ENCODE measurements around the gene CGB5. TPM values are rescaled to one million over a fixed set of nuclear protein-coding genes. Genes with fewer than 3 reads are reported as not detected.
"Not testable (repeated sequence)": the region's sequence is repeated elsewhere in the genome, so short reads cannot be mapped to it uniquely, and the experiment has no call there.

Gene CGB5
- polyA plus RNA-seq, 3 donors from 2014 or later = not detected

DNA sequence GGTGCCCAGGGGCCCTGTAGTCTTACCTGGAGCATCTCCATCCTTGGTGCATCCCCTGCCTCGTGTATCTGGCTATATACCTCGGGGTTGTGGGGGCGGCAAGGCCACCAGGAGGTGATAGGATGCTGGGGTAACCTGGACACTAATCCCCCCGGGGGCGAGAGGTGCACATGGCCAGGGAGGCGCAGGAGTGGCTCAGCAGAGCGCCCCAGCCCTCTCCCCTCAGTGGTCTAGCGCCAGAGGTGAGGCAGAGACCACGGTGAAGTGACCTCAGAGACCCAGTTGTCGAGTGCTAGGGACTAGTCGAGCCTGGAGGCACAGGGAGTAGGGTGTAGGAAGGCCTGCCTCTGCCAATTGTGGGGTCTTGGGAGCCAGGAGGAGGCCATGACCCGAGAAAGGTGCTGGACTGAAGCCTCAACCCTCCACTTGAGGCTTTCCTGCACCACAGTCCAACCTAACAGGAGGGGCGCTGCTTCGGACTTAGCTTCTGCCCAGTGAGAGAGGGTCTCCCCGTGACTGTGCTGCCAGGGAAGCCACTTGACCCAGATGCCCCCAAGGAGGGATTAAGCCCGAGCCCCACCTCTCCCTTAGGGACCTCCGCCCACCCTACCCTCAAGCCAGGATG, 26.5 kb upstream of the CGB5 start, which contains the start of gene LHB:
TSS of gene LHB (minus strand) at position 51 of the 625 bp plus-strand sequence. CDS start at position 41, 10 bp downstream.
- Mint-ChIP-seq H3K4me1 (peaks cover 25 to 26% of the 10 kb centered on the region in 2 donors), H3K4me3 (peak within 1 kb of the TSS; percentile 82 to 91 (median 90)), H3K27me3 (ENCODE audit: low read depth in 3 of 3) (peaks cover 0 to 11% (median 0%) of the 10 kb centered on the region in 3 donors), H3K27ac (peak within 1 kb of the TSS in 3 of 6 donors; percentile 12 to 34 (median 24)), H3K9me3 (no peaks in the 10 kb centered on the region), H3K36me3 (no peaks in the 10 kb centered on the region)
- DNase-seq = no peak

- no peaks in the 10 kb centered on the region for H3K9me3 Mint-ChIP-seq
- peak; percentile 59 to 66 (median 62) for DNase-seq
- H3K36me3 Mint-ChIP-seq = no peaks in the 10 kb centered on the region
- peak overlapping the region in 1 of 6 donors; percentile 24 for H3K27ac Mint-ChIP-seq
- peak overlapping the region; percentile 82 to 91 (median 90) for H3K4me3 Mint-ChIP-seq
- H3K27me3 Mint-ChIP-seq (ENCODE audit: low read depth in 3 of 3) = peaks cover 0 to 11% (median 0%) of the 10 kb centered on the region in 3 donors
- H3K4me1 Mint-ChIP-seq = peaks cover 25 to 26% of the 10 kb centered on the region in 2 donors
Measured at GRCh38 chr19:49017666-49018351, 25.8 kb upstream of the CGB5 start.

- Mint-ChIP-seq H3K4me3 (peak overlapping the region; percentile 82 to 91 (median 90)), H3K27me3 (ENCODE audit: low read depth in 3 of 3) (peaks cover 0 to 11% (median 0%) of the 10 kb centered on the region in 3 donors), H3K4me1 (peaks cover 25 to 26% of the 10 kb centered on the region in 2 donors), H3K27ac (peak overlapping the region in 5 of 6 donors; percentile 4 to 63 (median 49))
- not testable (repeated sequence) for H3K36me3 Mint-ChIP-seq, H3K9me3 Mint-ChIP-seq
- peak; percentile 16 to 31 (median 30) for DNase-seq
Measured at GRCh38 chr19:49018388-49019241, 25.0 kb upstream of the CGB5 start.

DNA sequence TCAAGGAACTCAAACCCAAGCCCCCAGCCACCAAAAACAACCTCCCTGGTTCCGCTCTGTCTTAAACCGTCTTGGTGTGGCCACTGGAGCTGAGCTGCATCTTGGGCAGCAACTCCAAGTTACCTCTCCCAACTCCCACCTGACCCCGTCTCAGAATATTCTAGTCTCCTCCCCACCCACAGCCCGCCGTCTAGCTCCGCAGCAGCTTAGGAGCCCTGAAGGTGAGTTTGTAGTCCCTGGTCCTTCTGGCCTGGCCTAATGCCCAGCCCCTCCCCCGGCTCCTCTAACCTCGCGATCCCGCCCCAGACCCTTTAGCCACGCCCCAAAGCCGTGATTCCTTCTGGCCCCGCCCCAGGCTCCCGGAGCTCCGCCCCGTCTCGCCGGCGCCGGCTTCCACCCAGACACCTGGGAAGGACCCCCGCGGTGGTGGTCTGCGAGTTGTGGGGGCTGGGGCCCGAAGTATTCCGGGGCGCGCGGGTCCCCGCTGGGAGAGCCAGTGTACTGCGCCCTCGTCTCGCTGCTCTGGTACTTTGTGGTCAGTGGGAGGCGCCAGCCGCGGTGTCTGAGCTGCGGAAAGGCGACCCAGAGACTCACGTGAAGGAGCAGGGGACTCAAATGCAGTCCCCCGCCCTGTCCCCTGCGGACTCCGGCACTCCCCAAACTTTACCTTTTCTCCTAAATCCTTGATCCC, 24.3 kb upstream of the CGB5 start:
- Mint-ChIP-seq H3K4me1 (peaks cover 25 to 26% of the 10 kb centered on the region in 2 donors), H3K4me3 (peak overlapping the region; percentile 82 to 91 (median 90)), H3K9me3 (no peaks in the 10 kb centered on the region), H3K36me3 (no peaks in the 10 kb centered on the region), H3K27ac (peak overlapping the region in 5 of 6 donors; percentile 4 to 63 (median 49)), H3K27me3 (ENCODE audit: low read depth in 3 of 3) (peaks cover 0 to 11% (median 0%) of the 10 kb centered on the region in 3 donors)
- peak; percentile 56 to 62 (median 57) for DNase-seq

- Mint-ChIP-seq H3K27ac (no peak overlapping the region), H3K4me1 (peaks cover 25 to 26% of the 10 kb centered on the region in 2 donors), H3K9me3 (no peaks in the 10 kb centered on the region), H3K4me3 (peak overlapping the region in 3 of 5 donors; percentile 9 to 84 (median 20)), H3K27me3 (ENCODE audit: low read depth in 3 of 3) (peaks cover 0 to 11% (median 0%) of the 10 kb centered on the region in 3 donors), H3K36me3 (no peaks in the 10 kb centered on the region)
- no peak for DNase-seq
Measured at GRCh38 chr19:49020342-49020741, 23.3 kb upstream of the CGB5 start.

DNA sequence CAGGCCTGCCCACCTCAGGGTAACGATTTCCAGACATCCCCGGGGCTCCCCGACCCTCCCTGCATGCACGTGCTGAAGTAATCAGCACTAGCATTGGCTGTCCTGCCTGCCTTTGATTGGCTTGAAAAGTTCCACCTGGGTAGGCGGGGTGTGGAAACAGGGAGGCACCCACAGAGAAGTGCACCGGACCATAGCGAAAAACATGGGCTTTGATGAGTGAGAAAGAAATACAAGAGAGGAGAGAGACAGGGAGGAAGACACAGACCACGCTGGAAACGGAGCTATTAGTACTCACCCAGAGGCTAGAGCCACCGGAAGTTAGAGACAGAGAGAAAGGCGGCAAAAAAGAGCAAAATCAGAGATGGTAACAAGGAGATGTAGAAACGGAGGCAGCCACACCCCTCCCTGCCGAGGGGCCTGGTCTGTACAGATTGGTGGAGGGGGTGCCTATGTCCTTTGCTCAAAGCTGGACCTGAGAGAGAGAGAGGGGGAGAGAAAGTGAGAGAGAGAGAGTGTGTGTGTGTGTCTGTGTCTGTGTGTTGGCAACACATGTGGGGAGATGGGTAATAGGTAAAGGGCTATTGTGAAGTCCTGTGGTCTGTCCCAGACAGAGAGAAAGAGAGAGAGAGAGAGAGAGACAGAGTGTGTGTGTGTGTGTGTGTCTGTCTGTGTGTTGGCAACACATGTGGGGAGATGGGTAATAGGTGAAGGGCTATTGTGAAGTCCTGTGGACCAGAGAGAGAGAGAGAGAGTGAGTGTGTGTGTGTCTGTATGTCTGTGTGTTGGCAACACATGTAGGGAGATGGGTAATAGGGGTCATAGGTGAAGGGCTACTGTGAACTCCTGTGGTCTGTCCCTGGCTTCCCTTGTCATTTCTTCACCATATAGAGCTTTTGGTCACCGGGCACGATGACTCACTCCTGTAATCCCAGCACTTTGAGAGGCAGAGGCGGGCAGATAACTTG, 22.4 kb upstream of the CGB5 start:
- no peaks in the 10 kb centered on the region for H3K36me3 Mint-ChIP-seq
- no peaks in the 10 kb centered on the region for H3K9me3 Mint-ChIP-seq
- H3K4me3 Mint-ChIP-seq = peak overlapping the region in 2 of 5 donors; percentile 4 to 11
- H3K27ac Mint-ChIP-seq = peak overlapping the region in 3 of 6 donors; percentile 2 to 42 (median 42)
- H3K27me3 Mint-ChIP-seq (ENCODE audit: low read depth in 3 of 3) = peaks cover 0 to 11% (median 0%) of the 10 kb centered on the region in 3 donors
- no peak for DNase-seq
- H3K4me1 Mint-ChIP-seq = peaks cover 25 to 26% of the 10 kb centered on the region in 2 donors

DNA sequence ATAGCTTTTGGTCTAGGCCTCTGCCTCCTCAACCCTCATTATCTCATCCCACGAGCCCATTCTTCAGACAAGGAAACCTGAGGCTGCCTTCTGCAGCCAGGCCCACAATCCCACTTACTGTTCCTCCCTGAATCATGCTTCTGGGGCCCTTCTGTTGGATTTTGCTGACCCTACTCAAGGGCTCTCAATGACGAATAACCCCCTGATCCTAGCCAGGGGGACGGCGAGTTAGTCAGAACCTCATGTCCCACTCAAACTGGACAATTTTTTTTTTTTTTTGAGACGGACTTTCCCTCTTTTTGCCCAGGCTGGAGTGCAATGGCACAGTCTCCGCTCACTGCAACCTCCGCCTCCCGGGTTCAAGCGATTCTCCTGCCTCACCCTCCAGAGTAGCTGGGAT, 21.5 kb upstream of the CGB5 start:
- no peak overlapping the region for H3K4me3 Mint-ChIP-seq
- no peak for DNase-seq
- no peak overlapping the region for H3K27ac Mint-ChIP-seq
- H3K36me3 Mint-ChIP-seq = no peaks in the 10 kb centered on the region
- no peaks in the 10 kb centered on the region for H3K9me3 Mint-ChIP-seq
- peaks cover 0 to 11% (median 0%) of the 10 kb centered on the region in 3 donors for H3K27me3 Mint-ChIP-seq (ENCODE audit: low read depth in 3 of 3)
- H3K4me1 Mint-ChIP-seq = peaks cover 23 to 26% of the 10 kb centered on the region in 2 donors

DNA sequence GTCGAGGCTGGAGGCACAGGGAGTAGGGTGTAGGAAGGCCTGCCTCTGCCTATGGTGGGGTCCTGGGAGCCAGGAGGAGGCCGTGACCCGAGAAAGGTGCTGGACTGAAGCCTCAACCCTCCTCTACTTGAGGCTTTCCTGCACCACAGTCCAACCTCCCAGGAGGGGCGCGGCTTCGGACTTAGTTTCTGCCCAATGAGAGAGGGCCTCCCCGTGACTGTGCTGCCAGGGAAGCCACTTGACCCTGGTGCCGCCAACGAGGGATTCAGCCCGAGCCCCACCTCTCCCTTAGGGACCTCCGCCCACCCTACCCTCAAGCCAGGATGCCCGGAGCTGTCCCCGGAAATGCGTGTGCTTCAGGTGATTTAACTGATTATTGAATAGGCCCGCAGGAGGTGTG, 19.4 kb upstream of the CGB5 start, which contains the start of gene CGB3:
TSS of gene CGB3 (minus strand) at position 101 of the 400 bp plus-strand sequence. CDS start 362 bp downstream, outside the sequence.
- not testable (repeated sequence) for H3K27me3 Mint-ChIP-seq (ENCODE audit: low read depth in 3 of 3); DNase-seq; H3K4me3 Mint-ChIP-seq; H3K27ac Mint-ChIP-seq; H3K36me3 Mint-ChIP-seq; H3K9me3 Mint-ChIP-seq
- H3K4me1 Mint-ChIP-seq = peaks cover 9 to 16% of the 10 kb centered on the region in 2 donors

GRCh38 chr19:49025088-49025487, 18.6 kb upstream of the CGB5 start:
- not testable (repeated sequence) for H3K27me3 Mint-ChIP-seq (ENCODE audit: low read depth in 3 of 3); DNase-seq; H3K36me3 Mint-ChIP-seq; H3K9me3 Mint-ChIP-seq; H3K4me1 Mint-ChIP-seq; H3K4me3 Mint-ChIP-seq; H3K27ac Mint-ChIP-seq

GRCh38 chr19:49025599-49025998, 18.0 kb upstream of the CGB5 start:
- H3K36me3 Mint-ChIP-seq; H3K9me3 Mint-ChIP-seq; DNase-seq; H3K27ac Mint-ChIP-seq; H3K4me3 Mint-ChIP-seq; H3K27me3 Mint-ChIP-seq (ENCODE audit: low read depth in 3 of 3); H3K4me1 Mint-ChIP-seq: not testable (repeated sequence)

DNA sequence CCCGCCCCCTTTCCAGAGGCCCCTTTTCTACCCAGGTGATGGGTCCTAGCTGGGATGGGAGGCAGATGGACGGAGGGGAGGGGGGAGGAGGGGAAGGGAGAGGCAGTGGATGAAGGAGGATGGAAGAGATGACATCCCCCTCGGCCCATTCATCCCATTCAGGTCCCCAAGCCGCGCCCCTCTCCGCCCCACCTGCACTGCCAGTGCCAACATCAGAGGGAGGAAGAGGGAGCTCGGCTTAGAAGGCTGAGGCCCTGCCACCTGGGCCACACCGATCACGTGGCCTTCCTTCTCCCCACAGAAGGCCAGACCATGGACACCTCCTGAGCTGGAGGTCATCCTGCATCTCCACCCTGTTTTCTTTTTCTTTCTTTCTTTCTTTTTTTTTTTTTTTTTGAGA, 15.0 kb upstream of the CGB5 start:
- not testable (repeated sequence) for H3K4me1 Mint-ChIP-seq; H3K9me3 Mint-ChIP-seq; H3K4me3 Mint-ChIP-seq; H3K27me3 Mint-ChIP-seq (ENCODE audit: low read depth in 3 of 3); H3K36me3 Mint-ChIP-seq; DNase-seq; H3K27ac Mint-ChIP-seq

DNA sequence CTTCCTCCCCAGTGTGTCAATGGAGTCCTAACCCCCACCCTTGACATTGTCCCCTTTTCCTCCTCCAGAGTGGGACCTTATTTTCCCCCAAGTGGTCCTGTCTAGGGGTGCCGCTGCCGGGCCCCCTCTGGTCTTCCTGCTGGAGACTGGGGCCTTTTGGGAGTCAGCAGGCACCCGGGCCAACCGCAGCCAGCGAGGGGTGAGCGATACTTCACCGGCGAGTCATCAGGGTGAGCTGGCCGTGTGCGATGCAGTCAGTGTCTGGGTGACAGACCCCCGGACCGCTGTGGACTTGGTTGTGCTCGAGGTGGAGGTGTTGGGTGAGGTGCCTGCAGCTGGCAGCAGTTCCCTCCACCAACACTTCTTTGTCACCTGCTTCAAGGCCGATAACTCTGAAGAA, 13.9 kb upstream of the CGB5 start:
- not testable (repeated sequence) for DNase-seq; H3K27ac Mint-ChIP-seq; H3K4me1 Mint-ChIP-seq; H3K36me3 Mint-ChIP-seq; H3K9me3 Mint-ChIP-seq; H3K27me3 Mint-ChIP-seq (ENCODE audit: low read depth in 3 of 3); H3K4me3 Mint-ChIP-seq

Data from immature natural killer cell (primary cell).